ENCODE data around the gene ARHGAP19.

ARHGAP19 gene

DNA sequence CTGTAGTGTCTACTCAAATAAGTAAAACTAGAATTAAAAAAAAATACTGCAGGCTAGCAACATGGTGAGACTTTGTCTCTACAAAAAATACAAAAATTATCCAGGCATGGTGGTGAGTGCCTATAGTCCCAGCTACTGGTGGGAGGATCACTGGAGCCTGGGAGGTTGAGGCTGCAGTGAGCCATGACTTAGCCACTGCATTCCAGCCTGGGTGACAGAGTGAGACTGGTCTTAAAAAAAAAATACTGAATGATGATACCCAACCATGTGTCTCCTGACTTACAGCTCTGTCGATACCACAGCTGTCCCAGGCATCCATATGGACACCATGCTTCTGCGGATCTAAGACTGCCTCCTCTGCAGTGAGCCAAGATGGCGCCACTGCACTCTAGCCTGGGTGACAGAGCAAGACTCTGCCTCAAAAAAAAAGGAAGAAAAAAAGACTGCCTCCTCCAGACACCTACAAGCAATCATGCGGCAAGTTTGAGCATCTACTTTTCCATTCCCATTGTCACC is 18.7 kb upstream of the ARHGAP19 start:
- H3F3A ChIP-seq (ENCODE audit: insufficient read depth, low read length), result no peaks in the 10 kb centered on the region
- no peaks in the 10 kb centered on the region for H3K9me2 ChIP-seq (replicated peaks; ENCODE audit: insufficient read depth, low read length)
- no peaks in the 10 kb centered on the region for H3K79me2 ChIP-seq (ENCODE audit: low read length)
- no peak for TF ChIP-seq EZH2 (optimal IDR thresholded peaks at IDR 0.05; ENCODE audit: low read depth, low read length)
- TF ChIP-seq EZH2phosphoT487 (IDR thresholded peaks at IDR 0.05; ENCODE audit: low read length), result no peak
- TF ChIP-seq, protein P1, sequence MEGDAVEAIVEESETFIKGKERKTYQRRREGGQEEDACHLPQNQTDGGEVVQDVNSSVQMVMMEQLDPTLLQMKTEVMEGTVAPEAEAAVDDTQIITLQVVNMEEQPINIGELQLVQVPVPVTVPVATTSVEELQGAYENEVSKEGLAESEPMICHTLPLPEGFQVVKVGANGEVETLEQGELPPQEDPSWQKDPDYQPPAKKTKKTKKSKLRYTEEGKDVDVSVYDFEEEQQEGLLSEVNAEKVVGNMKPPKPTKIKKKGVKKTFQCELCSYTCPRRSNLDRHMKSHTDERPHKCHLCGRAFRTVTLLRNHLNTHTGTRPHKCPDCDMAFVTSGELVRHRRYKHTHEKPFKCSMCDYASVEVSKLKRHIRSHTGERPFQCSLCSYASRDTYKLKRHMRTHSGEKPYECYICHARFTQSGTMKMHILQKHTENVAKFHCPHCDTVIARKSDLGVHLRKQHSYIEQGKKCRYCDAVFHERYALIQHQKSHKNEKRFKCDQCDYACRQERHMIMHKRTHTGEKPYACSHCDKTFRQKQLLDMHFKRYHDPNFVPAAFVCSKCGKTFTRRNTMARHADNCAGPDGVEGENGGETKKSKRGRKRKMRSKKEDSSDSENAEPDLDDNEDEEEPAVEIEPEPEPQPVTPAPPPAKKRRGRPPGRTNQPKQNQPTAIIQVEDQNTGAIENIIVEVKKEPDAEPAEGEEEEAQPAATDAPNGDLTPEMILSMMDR (IDR thresholded peaks at IDR 0.05; ENCODE audit: low read length), result no peak
- H3K27me3 ChIP-seq (replicated peaks; ENCODE audit: insufficient read depth, low read length), result no peaks in the 10 kb centered on the region
- H3K4me3 ChIP-seq (ENCODE audit: low read length), result no peak overlapping the region
- no peaks in the 10 kb centered on the region for H3K9me3 ChIP-seq (replicated peaks; ENCODE audit: insufficient read depth, low read length)
- no peaks in the 10 kb centered on the region for H3K36me3 ChIP-seq (replicated peaks; ENCODE audit: insufficient read depth, low read length)
- DNase-seq, result no peak
- H3K4me2 ChIP-seq (ENCODE audit: low read depth, low read length), result no peak overlapping the region
- H3K9ac ChIP-seq (ENCODE audit: low read length), result no peak overlapping the region
- H3K27ac ChIP-seq (ENCODE audit: low read length), result no peak overlapping the region
- H4K20me1 ChIP-seq (ENCODE audit: insufficient read depth, low read length), result no peaks in the 10 kb centered on the region
- no peaks in the 10 kb centered on the region for H3K4me1 ChIP-seq (ENCODE audit: low read length)
- H2AFZ ChIP-seq (ENCODE audit: low read length), result no peak overlapping the region

DNA sequence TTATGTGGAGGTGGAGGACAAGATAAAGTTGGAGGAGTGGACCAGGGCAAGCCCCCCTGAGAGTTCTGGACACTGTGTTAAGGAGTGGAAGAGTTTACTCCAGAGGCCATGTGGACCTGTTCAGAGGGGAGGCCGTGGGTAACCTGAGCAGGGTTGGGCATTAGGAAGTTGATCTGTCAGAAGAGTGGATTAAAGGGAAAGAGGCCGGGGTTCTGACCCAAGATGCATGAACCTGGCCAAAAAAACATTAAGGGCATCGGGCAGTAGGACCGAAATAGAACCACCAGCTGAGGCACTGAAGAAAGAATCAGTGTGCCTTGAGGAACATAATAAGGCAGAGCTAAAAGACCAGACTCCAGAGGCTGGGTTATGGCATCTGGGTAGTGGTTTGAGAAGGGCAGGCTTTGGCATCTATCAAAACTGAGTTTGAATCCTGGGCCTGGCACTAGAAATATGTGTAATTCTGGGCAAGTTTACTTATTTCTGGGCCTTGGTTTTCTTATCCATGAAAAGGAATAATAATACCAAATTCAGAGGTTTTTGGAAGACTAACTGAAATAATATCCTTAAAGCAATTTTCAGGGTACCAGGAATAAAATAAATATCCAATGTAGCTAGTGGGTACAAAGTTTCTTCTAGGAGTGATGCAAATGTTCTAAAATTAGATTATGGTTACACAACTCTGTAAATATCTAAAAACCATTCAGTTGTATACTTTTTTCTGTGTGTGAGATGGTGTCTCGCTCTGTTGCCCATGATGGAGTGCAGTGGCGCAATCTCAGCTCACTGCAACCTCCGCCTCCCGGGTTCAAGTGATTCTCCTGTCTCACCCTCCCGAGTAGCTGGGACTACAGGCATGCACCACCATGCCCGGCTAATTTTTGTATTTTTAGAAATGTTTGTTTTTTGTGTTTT is 15.7 kb upstream of the ARHGAP19 start:
- no peak overlapping the region for H3K9ac ChIP-seq (ENCODE audit: low read length)
- no peak overlapping the region for H2AFZ ChIP-seq (ENCODE audit: low read length)
- no peaks in the 10 kb centered on the region for H3K36me3 ChIP-seq (replicated peaks; ENCODE audit: insufficient read depth, low read length)
- no peak overlapping the region for H3K4me2 ChIP-seq (ENCODE audit: low read depth, low read length)
- no peak for DNase-seq
- H3K27me3 ChIP-seq (replicated peaks; ENCODE audit: insufficient read depth, low read length), result no peaks in the 10 kb centered on the region
- no peaks in the 10 kb centered on the region for H3K79me2 ChIP-seq (ENCODE audit: low read length)
- no peak overlapping the region for H3K27ac ChIP-seq (ENCODE audit: low read length)
- no peaks in the 10 kb centered on the region for H3K4me1 ChIP-seq (ENCODE audit: low read length)
- no peaks in the 10 kb centered on the region for H4K20me1 ChIP-seq (ENCODE audit: insufficient read depth, low read length)
- H3K4me3 ChIP-seq (ENCODE audit: low read length), result no peak overlapping the region
- H3K9me2 ChIP-seq (replicated peaks; ENCODE audit: insufficient read depth, low read length), result no peaks in the 10 kb centered on the region
- H3K9me3 ChIP-seq (replicated peaks; ENCODE audit: insufficient read depth, low read length), result no peaks in the 10 kb centered on the region
- no peak for TF ChIP-seq EZH2 (optimal IDR thresholded peaks at IDR 0.05; ENCODE audit: low read depth, low read length)
- TF ChIP-seq, protein P1 (IDR thresholded peaks at IDR 0.05; ENCODE audit: low read length), result no peak
- TF ChIP-seq EZH2phosphoT487 (IDR thresholded peaks at IDR 0.05; ENCODE audit: low read length), result no peak
- no peaks in the 10 kb centered on the region for H3F3A ChIP-seq (ENCODE audit: insufficient read depth, low read length)

DNA sequence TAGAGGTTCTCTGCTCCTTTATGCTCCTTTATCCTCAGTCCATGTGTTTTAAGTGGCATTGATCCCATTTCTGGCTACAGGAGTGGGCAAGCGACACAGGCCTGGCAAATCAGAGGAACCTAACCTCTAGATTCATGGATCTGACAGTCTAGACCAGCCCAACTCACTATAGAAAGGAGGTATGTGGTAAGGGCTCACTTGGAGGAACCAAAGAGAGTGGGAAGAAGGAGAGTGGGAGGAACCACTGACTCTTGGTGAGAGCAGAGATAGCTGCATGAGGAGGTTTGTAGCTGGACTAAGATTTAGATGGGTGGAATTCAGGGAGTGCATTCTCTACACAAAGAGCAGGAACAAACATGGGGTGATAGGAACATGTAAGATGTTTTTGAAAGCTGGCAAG is 15.0 kb upstream of the ARHGAP19 start:
- Histone ChIP-seq H3K27ac (ENCODE audit: low read length) (no peak overlapping the region), H3F3A (ENCODE audit: insufficient read depth, low read length) (no peaks in the 10 kb centered on the region), H4K20me1 (ENCODE audit: insufficient read depth, low read length) (no peaks in the 10 kb centered on the region), H3K9me2 (replicated peaks; ENCODE audit: insufficient read depth, low read length) (no peaks in the 10 kb centered on the region), H3K4me1 (ENCODE audit: low read length) (no peaks in the 10 kb centered on the region), H3K4me3 (ENCODE audit: low read length) (no peak overlapping the region), H3K9me3 (replicated peaks; ENCODE audit: insufficient read depth, low read length) (no peaks in the 10 kb centered on the region), H3K9ac (ENCODE audit: low read length) (no peak overlapping the region), H3K4me2 (ENCODE audit: low read depth, low read length) (no peak overlapping the region), H3K36me3 (replicated peaks; ENCODE audit: insufficient read depth, low read length) (no peaks in the 10 kb centered on the region), H3K79me2 (ENCODE audit: low read length) (no peaks in the 10 kb centered on the region), H2AFZ (ENCODE audit: low read length) (no peak overlapping the region), H3K27me3 (replicated peaks; ENCODE audit: insufficient read depth, low read length) (no peaks in the 10 kb centered on the region)
- TF ChIP-seq EZH2phosphoT487 (IDR thresholded peaks at IDR 0.05; ENCODE audit: low read length) (no peak), EZH2 (optimal IDR thresholded peaks at IDR 0.05; ENCODE audit: low read depth, low read length) (no peak)
- TF ChIP-seq, protein P1 (IDR thresholded peaks at IDR 0.05; ENCODE audit: low read length), result no peak
- DNase-seq, result no peak
